ENCODE results near the gene MACF1. TPM values are rescaled to one million over a fixed set of nuclear protein-coding genes. Genes with fewer than 3 reads are reported as not detected.

The MACF1 gene
- total RNA-seq, 1 donor from 2014 or later: 301 TPM

- Mint-ChIP-seq H3K36me3 (peaks cover 57% of the 10 kb centered on the region), H3K27me3 (ENCODE audit: low read depth) (no peaks in the 10 kb centered on the region), H3K9me3 (peaks cover 6% of the 10 kb centered on the region), H3K4me1 (no peaks in the 10 kb centered on the region), H3K27ac (no peak overlapping the region), H3K4me3 (no peak overlapping the region)
- TF ChIP-seq CTCF (IDR thresholded peaks at IDR 0.05; ENCODE audit: unreplicated experiment): no peak
- DNase-seq (ENCODE audit: low spot score in 2 of 2, unreplicated experiment in 2 of 2): no peak
These were observed 89.0 kb downstream of the MACF1 start for GRCh38 chr1:39293375-39294070.

GRCh38 chr1:39294531-39294930, 90.0 kb downstream of the MACF1 start:
- no peaks in the 10 kb centered on the region for H3K27me3 Mint-ChIP-seq (ENCODE audit: low read depth)
- no peak overlapping the region for H3K27ac Mint-ChIP-seq
- no peak for TF ChIP-seq CTCF (IDR thresholded peaks at IDR 0.05; ENCODE audit: unreplicated experiment)
- no peaks in the 10 kb centered on the region for H3K4me1 Mint-ChIP-seq
- no peak overlapping the region for H3K4me3 Mint-ChIP-seq
- H3K9me3 Mint-ChIP-seq: no peaks in the 10 kb centered on the region
- H3K36me3 Mint-ChIP-seq: peaks cover 55% of the 10 kb centered on the region
- DNase-seq (ENCODE audit: low spot score in 2 of 2, unreplicated experiment in 2 of 2): no peak

GRCh38 chr1:39295901-39296300, 91.4 kb downstream of the MACF1 start:
- TF ChIP-seq CTCF (IDR thresholded peaks at IDR 0.05; ENCODE audit: unreplicated experiment): no peak
- Mint-ChIP-seq H3K27ac (no peak overlapping the region), H3K9me3 (no peaks in the 10 kb centered on the region), H3K4me3 (no peak overlapping the region), H3K36me3 (peaks cover 59% of the 10 kb centered on the region), H3K4me1 (no peaks in the 10 kb centered on the region), H3K27me3 (ENCODE audit: low read depth) (no peaks in the 10 kb centered on the region)
- DNase-seq (ENCODE audit: low spot score in 2 of 2, unreplicated experiment in 2 of 2): no peak

- peaks cover 58% of the 10 kb centered on the region for H3K36me3 Mint-ChIP-seq
- H3K27ac Mint-ChIP-seq: no peak overlapping the region
- H3K4me1 Mint-ChIP-seq: no peaks in the 10 kb centered on the region
- H3K9me3 Mint-ChIP-seq: no peaks in the 10 kb centered on the region
- no peak for DNase-seq (ENCODE audit: low spot score in 2 of 2, unreplicated experiment in 2 of 2)
- H3K27me3 Mint-ChIP-seq (ENCODE audit: low read depth): no peaks in the 10 kb centered on the region
- no peak overlapping the region for H3K4me3 Mint-ChIP-seq
- no peak for TF ChIP-seq CTCF (IDR thresholded peaks at IDR 0.05; ENCODE audit: unreplicated experiment)
These were observed 93.1 kb downstream of the MACF1 start for GRCh38 chr1:39297551-39297950.

GRCh38 chr1:39301606-39302005, 97.1 kb downstream of the MACF1 start:
- Mint-ChIP-seq H3K36me3 (peaks cover 47% of the 10 kb centered on the region), H3K4me1 (no peaks in the 10 kb centered on the region), H3K4me3 (no peak overlapping the region), H3K27me3 (ENCODE audit: low read depth) (no peaks in the 10 kb centered on the region), H3K27ac (no peak overlapping the region), H3K9me3 (no peaks in the 10 kb centered on the region)
- DNase-seq (ENCODE audit: low spot score in 2 of 2, unreplicated experiment in 2 of 2): no peak
- TF ChIP-seq CTCF (IDR thresholded peaks at IDR 0.05; ENCODE audit: unreplicated experiment): no peak
